Activated T-helper 1 cell treated with anti-CD3 and anti-CD28 coated beads, Interleukin-12 subunit alpha, Interleukin-12 subunit beta, Interleukin-2, Interleukin-4 antibody, amounts not matched to agents 30 ng/mL and 10 ng/mL and 1 ng/mL, durations not matched to agents 14 hours and 24 hours and 36 hours (primary cell): Measurements from ENCODE around the gene PPARD. TPM values are rescaled to one million over a fixed set of nuclear protein-coding genes. Genes with fewer than 3 reads are reported as not detected.

Experiments
- DNase-seq: peaks from one replicate; pipeline ENCODE4 v3.0.0; 2021; ENCODE audit warnings: low spot score
- H3K27ac Mint-ChIP-seq: one replicate; pipeline ENCODE4 v1.8.0; 2021; ENCODE audit warnings: mild to moderate bottlenecking, mixed read lengths
- H3K27me3 Mint-ChIP-seq: one replicate; pipeline ENCODE4 v1.8.0; 2022; ENCODE audit warnings: mild to moderate bottlenecking, moderate library complexity, mixed read lengths; ENCODE audit not compliant: insufficient read depth
- H3K36me3 Mint-ChIP-seq: one replicate; pipeline ENCODE4 v1.8.0; 2021; ENCODE audit warnings: low read depth, mixed read lengths
- H3K4me1 Mint-ChIP-seq: one replicate; pipeline ENCODE4 v1.8.0; 2021; ENCODE audit warnings: low read depth, mixed read lengths
- H3K4me3 Mint-ChIP-seq: one replicate; pipeline ENCODE4 v1.8.0; 2021; ENCODE audit warnings: mild to moderate bottlenecking, moderate library complexity, mixed read lengths
- H3K9me3 Mint-ChIP-seq: one replicate; pipeline ENCODE4 v1.8.0; 2021; ENCODE audit warnings: mixed read lengths
- intact Hi-C: fragments of 100-400 bp; cut with micrococcal nuclease; formaldehyde crosslinking; loops from one replicate; pipeline ENCODE4 v1.15.1; 2024
- total RNA-seq: library from RNA; stranded (reverse); gene quantifications from 2 replicates; pipeline ENCODE4 v1.2.3, GENCODE V29; 2022

PPARD gene
- total RNA-seq, 1 donor from 2014 or later: 17.4 TPM

GRCh38 chr6:35343835-35344550, 1.6 kb downstream of the PPARD start:
- intact Hi-C loops: loop anchor here (5.0 kb wide), 1 partner anchor 208 kb away; no protein-coding TSS in a partner anchor
- H3K27me3 Mint-ChIP-seq: no peaks in the 10 kb centered on the region
- no peaks in the 10 kb centered on the region for H3K9me3 Mint-ChIP-seq
- H3K27ac Mint-ChIP-seq: peak overlapping the region; percentile 70
- H3K36me3 Mint-ChIP-seq: peaks cover 35% of the 10 kb centered on the region
- no peak for DNase-seq
- H3K4me1 Mint-ChIP-seq: peaks cover 43% of the 10 kb centered on the region
- peak overlapping the region; percentile 93 for H3K4me3 Mint-ChIP-seq

GRCh38 chr6:35351422-35351821, 9.1 kb downstream of the PPARD start:
- Mint-ChIP-seq H3K4me1 (peaks cover 12% of the 10 kb centered on the region), H3K36me3 (peaks cover 51% of the 10 kb centered on the region), H3K9me3 (no peaks in the 10 kb centered on the region), H3K27me3 (no peaks in the 10 kb centered on the region), H3K27ac (no peak overlapping the region), H3K4me3 (no peak overlapping the region)
- no peak for DNase-seq
- intact Hi-C loops: no loop called here

GRCh38 chr6:35352735-35353134, 10.4 kb downstream of the PPARD start:
- DNase-seq: no peak
- H3K4me3 Mint-ChIP-seq: no peak overlapping the region
- no peaks in the 10 kb centered on the region for H3K9me3 Mint-ChIP-seq
- peaks cover 10% of the 10 kb centered on the region for H3K4me1 Mint-ChIP-seq
- no peaks in the 10 kb centered on the region for H3K27me3 Mint-ChIP-seq
- H3K36me3 Mint-ChIP-seq: peaks cover 54% of the 10 kb centered on the region
- H3K27ac Mint-ChIP-seq: no peak overlapping the region
- intact Hi-C loops: no loop called here

- DNase-seq: no peak
- no peaks in the 10 kb centered on the region for H3K27me3 Mint-ChIP-seq
- peaks cover 43% of the 10 kb centered on the region for H3K36me3 Mint-ChIP-seq
- H3K4me1 Mint-ChIP-seq: peaks cover under 1% of the 10 kb centered on the region
- no peak overlapping the region for H3K27ac Mint-ChIP-seq
- no peaks in the 10 kb centered on the region for H3K9me3 Mint-ChIP-seq
- H3K4me3 Mint-ChIP-seq: no peak overlapping the region
- intact Hi-C loops: no loop called here
These were observed 12.2 kb downstream of the PPARD start for GRCh38 chr6:35354361-35355135.

GRCh38 chr6:35356391-35356790, 14.0 kb downstream of the PPARD start:
- Mint-ChIP-seq H3K4me3 (no peak overlapping the region), H3K9me3 (no peaks in the 10 kb centered on the region), H3K27ac (peak overlapping the region; percentile 6), H3K36me3 (peaks cover 36% of the 10 kb centered on the region), H3K27me3 (no peaks in the 10 kb centered on the region), H3K4me1 (peaks cover 8% of the 10 kb centered on the region)
- no peak for DNase-seq
- intact Hi-C loops: no loop called here

GRCh38 chr6:35357677-35358076, 15.3 kb downstream of the PPARD start:
- Mint-ChIP-seq H3K4me3 (no peak overlapping the region), H3K36me3 (peaks cover 29% of the 10 kb centered on the region), H3K27ac (no peak overlapping the region), H3K9me3 (no peaks in the 10 kb centered on the region), H3K4me1 (peaks cover 9% of the 10 kb centered on the region), H3K27me3 (no peaks in the 10 kb centered on the region)
- no peak for DNase-seq
- intact Hi-C loops: no loop called here

- H3K27me3 Mint-ChIP-seq: no peaks in the 10 kb centered on the region
- peaks cover 12% of the 10 kb centered on the region for H3K4me1 Mint-ChIP-seq
- DNase-seq: no peak
- no peak overlapping the region for H3K27ac Mint-ChIP-seq
- H3K9me3 Mint-ChIP-seq: no peaks in the 10 kb centered on the region
- H3K36me3 Mint-ChIP-seq: peaks cover 25% of the 10 kb centered on the region
- intact Hi-C loops: no loop called here
- no peak overlapping the region for H3K4me3 Mint-ChIP-seq
These were observed 15.7 kb downstream of the PPARD start for GRCh38 chr6:35358086-35358485.

GRCh38 chr6:35359346-35359743, 17.0 kb downstream of the PPARD start:
- intact Hi-C loops: no loop called here
- no peak overlapping the region for H3K4me3 Mint-ChIP-seq

GRCh38 chr6:35359744-35360348, 17.5 kb downstream of the PPARD start:
- no peaks in the 10 kb centered on the region for H3K9me3 Mint-ChIP-seq
- no peaks in the 10 kb centered on the region for H3K27me3 Mint-ChIP-seq
- H3K27ac Mint-ChIP-seq: no peak overlapping the region
- peaks cover 12% of the 10 kb centered on the region for H3K4me1 Mint-ChIP-seq
- no peak overlapping the region for H3K4me3 Mint-ChIP-seq
- no peak for DNase-seq
- peaks cover 20% of the 10 kb centered on the region for H3K36me3 Mint-ChIP-seq
- intact Hi-C loops: no loop called here

More at GRCh38 chr6:35359346-35359743, 17.0 kb downstream of the PPARD start:
- no peak overlapping the region for H3K27ac Mint-ChIP-seq
- DNase-seq: no peak
- peaks cover 12% of the 10 kb centered on the region for H3K4me1 Mint-ChIP-seq
- peaks cover 20% of the 10 kb centered on the region for H3K36me3 Mint-ChIP-seq
- no peaks in the 10 kb centered on the region for H3K9me3 Mint-ChIP-seq
- H3K27me3 Mint-ChIP-seq: no peaks in the 10 kb centered on the region

- Mint-ChIP-seq H3K36me3 (peaks cover 18% of the 10 kb centered on the region), H3K27ac (no peak overlapping the region), H3K4me1 (peaks cover 13% of the 10 kb centered on the region), H3K27me3 (no peaks in the 10 kb centered on the region), H3K4me3 (no peak overlapping the region), H3K9me3 (no peaks in the 10 kb centered on the region)
- no peak for DNase-seq
- intact Hi-C loops: no loop called here
These were observed 18.2 kb downstream of the PPARD start for GRCh38 chr6:35360349-35361138.

- intact Hi-C loops: no loop called here
- Mint-ChIP-seq H3K4me3 (no peak overlapping the region), H3K9me3 (no peaks in the 10 kb centered on the region), H3K4me1 (peaks cover 24% of the 10 kb centered on the region), H3K27ac (no peak overlapping the region), H3K36me3 (peaks cover 17% of the 10 kb centered on the region), H3K27me3 (no peaks in the 10 kb centered on the region)
- no peak for DNase-seq
These were observed 19.8 kb downstream of the PPARD start for GRCh38 chr6:35362200-35362599.

GRCh38 chr6:35363293-35363750, 21.0 kb downstream of the PPARD start:
- Mint-ChIP-seq H3K9me3 (no peaks in the 10 kb centered on the region), H3K4me3 (no peak overlapping the region), H3K27me3 (no peaks in the 10 kb centered on the region), H3K27ac (no peak overlapping the region), H3K36me3 (peaks cover 21% of the 10 kb centered on the region), H3K4me1 (peaks cover 34% of the 10 kb centered on the region)
- intact Hi-C loops: no loop called here
- no peak for DNase-seq
